ENCODE results near the gene MOV10.

Gene MOV10

GRCh38 chr1:112744009-112744578 is 69.6 kb downstream of the MOV10 start:
- TF ChIP-seq CTCF (IDR thresholded peaks at IDR 0.05) (no peak), ZFX (IDR thresholded peaks at IDR 0.05; ENCODE audit: borderline replicate concordance) (no peak)
- no peak overlapping the region for H3K27ac ChIP-seq

- no peak for TF ChIP-seq ZFX (IDR thresholded peaks at IDR 0.05; ENCODE audit: borderline replicate concordance)
- no peak for TF ChIP-seq CTCF (IDR thresholded peaks at IDR 0.05)
Measured at GRCh38 chr1:112748396-112748795, 73.9 kb downstream of the MOV10 start.

More at GRCh38 chr1:112748396-112748795, 73.9 kb downstream of the MOV10 start:
- no peak overlapping the region for H3K27ac ChIP-seq

Measured in 22Rv1 (cell line).